NOMO-1 treated with DMSO at 0.1 percent for 48 hours (cell line): ENCODE results near the gene TRMT61A.
"Not testable (repeated sequence)": the region's sequence is repeated elsewhere in the genome, so short reads cannot be mapped to it uniquely, and the experiment has no call there.

ENCODE experiments used
- DNase-seq: peaks from one replicate; lab custom pipeline; 2025; ENCODE audit not compliant: unreplicated experiment; lab: John Stamatoyannopoulos, UW

The TRMT61A gene

GRCh38 chr14:103521951-103522563 is 6.9 kb upstream of the TRMT61A start:
- no peak for DNase-seq

- DNase-seq: no peak
Observed at GRCh38 chr14:103522649-103523574, 6.1 kb upstream of the TRMT61A start, which contains the start of gene CKB. CKB (minus strand) TSS chr14:103522830; CDS start chr14:103522493, 337 bp downstream.

GRCh38 chr14:103523575-103523954 is 5.4 kb upstream of the TRMT61A start:
- DNase-seq: no peak

GRCh38 chr14:103524002-103524935 is 4.7 kb upstream of the TRMT61A start:
- DNase-seq: no peak

- not testable (repeated sequence) for DNase-seq
Observed at GRCh38 chr14:103525430-103526246, 3.4 kb upstream of the TRMT61A start.

GRCh38 chr14:103526247-103526913 is 2.6 kb upstream of the TRMT61A start:
- DNase-seq: peak; percentile 14

GRCh38 chr14:103526914-103527248 is 2.1 kb upstream of the TRMT61A start:
- DNase-seq: no peak

GRCh38 chr14:103527408-103528145 is 1.4 kb upstream of the TRMT61A start:
- DNase-seq: no peak

- no peak for DNase-seq
Observed at GRCh38 chr14:103528146-103528586, 830 bp upstream of the TRMT61A start.

GRCh38 chr14:103529383-103530365 is 678 bp downstream of the TRMT61A start:
- no peak for DNase-seq

GRCh38 chr14:103530390-103530789 is 1.4 kb downstream of the TRMT61A start:
- DNase-seq: no peak

- DNase-seq: no peak
Observed at GRCh38 chr14:103530831-103531230, 1.8 kb downstream of the TRMT61A start.

- DNase-seq: no peak
Observed at GRCh38 chr14:103531421-103532215, 2.6 kb downstream of the TRMT61A start.

- no peak for DNase-seq
Observed at GRCh38 chr14:103532216-103533136, 3.5 kb downstream of the TRMT61A start.

- no peak for DNase-seq
Observed at GRCh38 chr14:103533137-103533998, 4.4 kb downstream of the TRMT61A start.
